ENCODE data around the gene MESP2. TPM values are rescaled to one million over a fixed set of nuclear protein-coding genes. Genes with fewer than 3 reads are reported as not detected.

MESP2 gene, protein sequence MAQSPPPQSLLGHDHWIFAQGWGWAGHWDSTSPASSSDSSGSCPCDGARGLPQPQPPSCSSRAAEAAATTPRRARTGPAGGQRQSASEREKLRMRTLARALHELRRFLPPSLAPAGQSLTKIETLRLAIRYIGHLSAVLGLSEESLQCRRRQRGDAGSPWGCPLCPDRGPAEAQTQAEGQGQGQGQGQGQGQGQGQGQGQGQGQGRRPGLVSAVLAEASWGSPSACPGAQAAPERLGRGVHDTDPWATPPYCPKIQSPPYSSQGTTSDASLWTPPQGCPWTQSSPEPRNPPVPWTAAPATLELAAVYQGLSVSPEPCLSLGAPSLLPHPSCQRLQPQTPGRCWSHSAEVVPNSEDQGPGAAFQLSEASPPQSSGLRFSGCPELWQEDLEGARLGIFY
- 0.51 TPM for total RNA-seq
- long read RNA-seq: 0 reads

DNA sequence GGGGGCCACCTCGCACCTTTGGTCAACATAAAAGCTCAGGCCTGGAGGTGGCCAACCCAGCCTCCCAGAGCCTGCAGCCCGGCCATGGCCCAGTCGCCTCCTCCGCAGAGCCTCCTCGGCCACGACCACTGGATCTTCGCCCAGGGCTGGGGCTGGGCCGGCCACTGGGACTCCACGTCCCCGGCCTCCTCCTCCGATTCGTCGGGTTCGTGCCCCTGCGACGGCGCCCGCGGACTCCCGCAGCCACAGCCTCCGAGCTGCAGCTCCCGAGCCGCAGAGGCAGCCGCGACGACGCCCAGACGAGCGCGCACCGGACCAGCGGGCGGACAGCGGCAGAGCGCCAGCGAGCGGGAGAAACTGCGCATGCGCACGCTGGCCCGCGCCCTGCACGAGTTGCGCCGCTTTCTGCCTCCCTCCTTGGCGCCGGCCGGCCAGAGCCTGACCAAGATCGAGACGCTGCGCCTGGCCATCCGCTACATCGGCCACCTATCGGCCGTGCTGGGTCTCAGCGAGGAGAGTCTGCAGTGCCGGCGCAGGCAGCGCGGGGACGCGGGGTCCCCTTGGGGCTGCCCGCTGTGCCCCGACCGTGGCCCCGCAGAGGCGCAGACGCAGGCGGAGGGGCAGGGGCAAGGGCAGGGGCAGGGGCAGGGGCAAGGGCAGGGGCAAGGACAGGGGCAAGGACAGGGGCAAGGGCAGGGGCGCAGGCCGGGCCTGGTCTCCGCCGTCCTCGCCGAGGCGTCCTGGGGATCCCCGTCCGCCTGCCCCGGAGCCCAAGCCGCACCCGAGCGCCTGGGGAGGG is at the start of gene MESP2:
Gene MESP2, plus strand, starts transcription at position 59 of the 799 bp plus-strand sequence. Its CDS starts 26 bp downstream, at position 85.
- DNase-seq (ENCODE audit: missing footprints) (peak; percentile 94), ATAC-seq (peak; percentile 95)
- intact Hi-C loops (cut with DNase I): no loop called here

DNA sequence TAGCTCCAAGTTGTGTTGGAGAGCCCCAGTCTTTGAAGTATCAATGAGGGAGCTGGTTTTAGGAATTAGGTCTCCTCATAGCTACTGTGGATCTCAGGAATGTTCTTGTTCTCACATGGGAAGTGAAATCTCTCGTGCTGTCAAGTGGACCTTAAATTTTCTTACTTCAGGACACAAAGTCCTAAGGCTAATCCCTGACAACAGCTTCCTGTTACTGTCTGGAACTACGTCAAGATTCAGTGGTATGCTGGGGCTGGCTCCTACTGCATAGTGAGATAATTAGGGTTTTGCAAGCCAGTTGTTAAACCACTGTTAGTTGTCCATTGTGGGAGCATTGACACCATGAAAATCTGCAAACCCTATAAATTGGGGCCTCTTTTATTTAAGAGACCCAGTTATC is 47.9 kb upstream of the MESP2 start:
- peak; percentile 60 for ATAC-seq
- no peak for DNase-seq (ENCODE audit: missing footprints)
- intact Hi-C loops (cut with DNase I): no loop called here

DNA sequence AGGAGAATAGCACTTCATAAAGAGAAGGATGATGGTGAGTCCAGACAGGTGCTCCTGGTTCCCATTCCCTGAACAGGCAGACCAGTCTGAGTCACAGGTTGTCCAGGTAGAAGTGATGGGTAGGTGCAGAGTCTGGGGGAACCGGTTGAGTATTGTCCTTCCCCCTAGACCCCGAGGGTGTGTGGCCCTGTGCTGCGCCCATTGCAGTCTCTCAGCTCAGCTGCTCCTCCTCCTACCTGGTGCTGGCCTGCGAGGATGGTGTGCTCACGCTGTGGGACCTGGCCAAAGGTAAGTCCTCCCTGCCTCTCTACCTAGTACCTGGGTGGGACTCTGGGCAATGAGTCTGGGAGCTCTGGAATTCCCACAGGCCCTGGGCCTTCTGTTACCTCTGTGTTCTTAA is 44.9 kb upstream of the MESP2 start:
- DNase-seq (ENCODE audit: missing footprints) (no peak), ATAC-seq (no peak)
- intact Hi-C loops (cut with DNase I): no loop called here

DNA sequence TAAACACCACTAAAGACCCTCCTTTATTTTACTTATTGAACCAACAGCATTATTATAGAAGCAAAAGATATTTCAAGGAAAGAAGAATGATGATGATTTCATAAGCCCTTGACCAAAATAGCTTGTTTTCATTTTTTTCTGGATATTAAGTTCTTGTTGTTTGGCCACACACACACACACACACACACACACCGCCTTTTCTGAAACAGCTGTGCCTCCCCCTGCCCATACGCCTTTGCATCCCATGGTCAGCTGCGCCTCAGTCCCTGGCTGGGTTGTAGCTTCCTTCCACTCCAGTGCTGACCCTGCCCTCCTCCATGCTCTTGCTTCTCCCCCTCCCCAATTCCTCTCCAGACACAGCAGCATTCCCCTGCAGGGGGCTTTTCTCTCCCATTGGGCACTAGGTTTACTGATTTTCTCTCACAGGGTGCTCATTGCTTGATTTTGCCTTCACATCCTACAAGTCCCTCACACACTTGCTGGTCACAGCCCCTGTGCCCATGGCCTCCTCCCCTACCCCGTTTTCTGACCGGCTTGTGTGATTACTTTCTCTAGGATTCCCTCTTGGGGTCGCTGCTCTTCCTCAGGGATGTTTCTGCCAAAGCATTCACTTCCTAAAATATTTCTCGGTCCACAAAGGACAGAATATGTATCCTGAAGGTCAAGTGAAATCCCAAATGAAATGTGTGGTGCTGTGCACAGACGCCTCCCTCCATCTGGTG is 43.5 kb upstream of the MESP2 start:
- no peak for ATAC-seq
- DNase-seq (ENCODE audit: missing footprints): no peak
- intact Hi-C loops (cut with DNase I): no loop called here

DNA sequence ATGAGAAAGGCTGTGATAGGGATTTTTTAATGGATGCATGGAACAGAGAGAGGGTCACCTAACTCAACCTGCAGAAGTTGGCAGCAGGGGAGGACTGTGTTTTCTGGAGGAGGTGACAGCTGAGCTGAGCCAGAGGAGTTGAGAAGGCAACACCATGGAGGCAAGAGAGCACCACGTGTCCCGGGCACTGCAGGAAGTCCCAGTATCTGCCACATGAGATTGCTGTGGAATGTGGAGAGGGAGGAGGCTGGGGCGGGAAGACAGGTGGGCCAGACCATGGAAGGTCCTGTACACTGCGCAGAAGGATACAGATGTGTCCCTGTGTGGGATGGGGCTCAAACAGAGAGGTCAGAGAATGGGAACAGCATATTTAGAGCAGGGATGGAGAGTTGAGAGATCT is 40.4 kb upstream of the MESP2 start:
- no peak for DNase-seq (ENCODE audit: missing footprints)
- intact Hi-C loops (cut with DNase I): no loop called here
- ATAC-seq: no peak

DNA sequence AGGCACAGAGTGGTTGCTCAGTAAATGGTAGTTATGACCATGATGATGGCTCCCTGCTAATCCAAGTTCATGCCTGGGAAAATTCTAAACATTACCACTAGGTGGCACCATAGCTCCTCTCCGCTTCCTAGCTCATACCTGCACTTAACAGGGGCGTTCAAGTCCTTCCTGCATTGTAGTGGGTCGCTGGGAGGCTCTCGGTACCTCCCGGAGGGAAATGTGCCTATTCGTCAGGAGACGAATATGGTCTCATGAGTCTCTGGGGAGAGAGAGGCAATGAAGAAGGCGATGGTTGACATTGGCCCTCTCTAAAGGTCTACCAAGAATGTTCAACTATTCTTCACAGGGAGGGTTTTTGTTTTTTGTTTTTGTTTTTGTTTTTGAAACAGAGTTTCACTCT is 36.0 kb upstream of the MESP2 start:
- intact Hi-C loops (cut with DNase I): loop anchor here (2.0 kb wide), 1 partner anchor 135 kb away; no protein-coding TSS in a partner anchor
- no peak for DNase-seq (ENCODE audit: missing footprints)
- peak; percentile 84 for ATAC-seq

DNA sequence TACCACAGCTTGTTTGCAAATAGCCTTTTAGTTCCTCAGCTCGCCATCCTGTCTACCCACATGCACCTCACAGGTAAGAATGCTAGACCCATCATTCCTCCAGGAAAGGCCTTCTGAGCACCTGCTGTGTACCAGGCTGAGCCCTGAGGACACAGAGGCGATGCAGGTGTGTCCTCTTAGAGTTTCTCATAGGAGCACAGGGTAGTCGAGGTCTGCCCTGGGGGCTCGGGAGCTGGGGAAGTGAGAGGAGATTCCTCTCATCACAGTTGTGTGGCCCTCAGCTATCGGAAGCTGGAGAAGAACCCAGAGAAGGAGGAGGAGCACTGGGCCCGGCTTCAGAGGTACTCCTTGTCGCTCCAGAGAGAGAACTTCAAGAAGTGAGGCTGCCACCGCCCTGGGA is 33.1 kb upstream of the MESP2 start:
- intact Hi-C loops (cut with DNase I): no loop called here
- no peak for ATAC-seq
- no peak for DNase-seq (ENCODE audit: missing footprints)

DNA sequence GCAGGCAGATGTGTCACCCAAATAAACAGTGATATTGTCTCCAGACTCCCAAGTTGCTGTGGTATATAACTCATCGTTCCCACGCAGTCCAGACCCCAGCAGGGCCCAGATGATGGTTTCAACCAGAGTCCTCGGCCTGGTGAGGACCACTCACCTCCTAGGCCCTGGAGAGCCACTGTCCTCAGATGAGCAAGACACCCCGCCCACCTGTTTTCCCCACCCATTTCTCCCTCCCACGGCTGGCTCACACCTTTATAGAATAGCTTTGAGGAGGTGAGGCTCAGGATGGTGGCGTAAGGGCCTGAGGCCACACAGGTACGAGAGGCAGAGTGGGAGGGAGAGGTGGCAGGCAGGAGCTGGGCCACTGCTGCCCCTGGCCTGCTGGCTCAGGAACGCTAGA is 32.5 kb upstream of the MESP2 start:
- no peak for ATAC-seq
- intact Hi-C loops (cut with DNase I): no loop called here
- DNase-seq (ENCODE audit: missing footprints): no peak

DNA sequence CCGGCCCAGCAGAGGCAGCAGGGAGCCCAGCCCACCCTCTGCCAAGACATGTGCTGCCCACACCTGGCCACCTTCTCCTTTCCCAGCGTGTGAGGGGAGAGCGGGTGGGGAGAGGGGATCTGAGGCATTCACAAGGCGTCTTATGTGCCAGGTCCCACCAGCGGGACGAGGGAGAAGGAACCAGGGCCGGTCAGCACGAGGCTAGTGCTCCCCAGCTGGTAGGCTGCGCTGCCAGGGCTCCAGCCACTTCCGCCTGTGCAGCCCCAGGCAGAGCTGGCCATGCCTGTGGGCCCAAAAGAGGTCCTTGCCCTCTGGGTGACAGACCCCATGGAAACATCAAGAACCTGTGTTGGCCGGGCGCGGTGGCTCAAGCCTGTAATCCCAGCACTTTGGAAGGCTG is 31.0 kb upstream of the MESP2 start:
- no peak for ATAC-seq
- DNase-seq (ENCODE audit: missing footprints): no peak
- intact Hi-C loops (cut with DNase I): no loop called here

DNA sequence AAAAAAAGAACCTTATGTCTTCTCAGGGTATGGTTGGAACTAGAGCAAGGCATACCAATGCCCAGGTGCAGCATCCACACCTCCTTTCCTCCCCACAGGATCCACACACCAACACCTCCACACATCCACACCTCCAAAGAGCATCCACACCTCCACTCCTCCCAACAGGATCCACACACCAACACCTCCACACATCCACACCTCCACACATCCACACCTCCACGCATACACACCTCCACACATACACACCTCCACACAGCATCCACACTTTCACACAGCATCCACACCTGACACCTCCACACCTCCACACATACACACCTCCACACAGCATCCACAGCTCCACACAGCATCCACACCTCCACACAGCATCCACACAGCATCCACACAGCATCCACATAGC is 30.4 kb upstream of the MESP2 start:
- DNase-seq (ENCODE audit: missing footprints) (no peak), ATAC-seq (no peak)
- intact Hi-C loops (cut with DNase I): no loop called here

DNA sequence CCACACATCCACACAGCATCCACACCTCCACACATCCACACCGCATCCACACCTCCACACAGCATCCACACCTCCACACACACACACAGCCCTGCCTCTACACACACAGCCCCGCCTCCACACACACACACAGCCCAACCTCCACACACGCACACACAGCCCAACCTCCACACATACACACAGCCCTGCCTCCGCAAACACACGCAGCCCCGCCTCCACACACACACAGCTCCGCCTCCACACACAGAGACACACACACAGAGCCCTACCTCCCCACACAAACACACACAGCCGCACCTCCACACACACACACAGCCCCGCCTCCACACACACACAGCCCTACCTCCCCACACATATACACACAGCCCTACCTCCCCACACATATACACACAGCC is 29.7 kb upstream of the MESP2 start:
- ATAC-seq (no peak), DNase-seq (ENCODE audit: missing footprints) (no peak)
- intact Hi-C loops (cut with DNase I): no loop called here

DNA sequence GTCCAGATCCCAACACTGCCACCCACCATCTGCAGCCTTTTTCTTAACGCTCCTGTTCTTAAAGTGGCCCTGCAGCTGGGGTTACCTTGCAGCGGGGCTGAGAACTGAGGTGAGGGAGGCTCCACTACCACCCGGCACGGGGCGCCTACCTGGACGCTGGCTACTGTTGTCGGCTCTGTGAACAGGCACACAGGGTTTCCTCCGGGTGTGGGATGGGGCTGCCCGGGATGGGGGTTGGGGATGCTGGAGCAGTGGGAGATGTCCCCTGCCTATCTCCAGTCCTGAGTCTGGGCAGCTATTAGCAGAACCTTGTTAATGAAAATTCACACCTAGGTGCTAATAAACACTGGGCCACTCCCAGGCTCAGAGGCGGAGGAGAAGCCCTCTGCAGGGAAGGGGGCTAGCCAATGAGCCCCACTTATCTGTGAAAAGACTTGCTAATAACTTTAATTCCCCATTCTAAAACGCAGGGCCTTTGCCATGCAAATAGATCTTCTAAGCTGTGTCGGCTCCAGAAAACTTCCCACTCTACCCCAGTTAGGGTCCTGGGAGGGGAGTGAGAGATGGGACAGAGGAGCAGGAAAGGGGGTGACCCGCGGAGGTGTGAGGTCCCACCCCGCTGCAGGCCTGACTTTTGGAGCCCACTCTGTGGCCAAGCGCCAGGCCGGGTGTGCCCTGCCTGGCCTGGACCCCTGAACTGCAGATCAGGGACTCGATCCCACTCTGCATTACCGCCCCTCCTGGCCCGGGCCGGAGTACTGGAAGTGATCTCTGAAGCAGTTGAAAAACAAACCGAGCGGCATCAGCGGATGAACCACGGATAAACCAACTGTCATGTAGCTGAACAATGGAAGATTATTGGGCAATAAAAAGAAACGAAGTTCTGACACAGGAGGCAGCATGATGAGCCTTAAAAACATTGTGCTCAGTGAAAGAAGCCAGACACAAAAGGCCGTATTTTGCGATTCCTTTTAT is 28.1 kb upstream of the MESP2 start:
- no peak for ATAC-seq
- intact Hi-C loops (cut with DNase I): no loop called here
- no peak for DNase-seq (ENCODE audit: missing footprints)

DNA sequence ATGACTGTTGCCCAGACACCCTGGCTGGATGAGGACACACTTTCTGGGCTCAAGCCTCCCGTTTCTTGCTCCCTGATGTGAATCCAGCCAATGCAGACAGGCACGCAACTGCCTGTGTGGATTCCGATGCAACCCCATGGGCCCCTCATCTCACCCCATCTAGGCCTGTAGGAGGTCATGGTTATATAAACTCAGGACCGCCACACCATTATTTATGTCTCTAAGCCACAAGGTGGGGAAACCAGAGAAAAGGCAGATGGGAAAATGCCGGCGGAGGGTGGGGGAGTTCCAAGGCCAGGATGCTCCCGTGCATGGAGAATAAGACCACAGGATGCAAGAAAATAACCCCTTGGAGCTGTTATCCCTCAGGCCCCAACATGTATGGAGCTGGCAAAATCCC is 27.1 kb upstream of the MESP2 start:
- intact Hi-C loops (cut with DNase I): no loop called here
- ATAC-seq (no peak), DNase-seq (ENCODE audit: missing footprints) (no peak)

DNA sequence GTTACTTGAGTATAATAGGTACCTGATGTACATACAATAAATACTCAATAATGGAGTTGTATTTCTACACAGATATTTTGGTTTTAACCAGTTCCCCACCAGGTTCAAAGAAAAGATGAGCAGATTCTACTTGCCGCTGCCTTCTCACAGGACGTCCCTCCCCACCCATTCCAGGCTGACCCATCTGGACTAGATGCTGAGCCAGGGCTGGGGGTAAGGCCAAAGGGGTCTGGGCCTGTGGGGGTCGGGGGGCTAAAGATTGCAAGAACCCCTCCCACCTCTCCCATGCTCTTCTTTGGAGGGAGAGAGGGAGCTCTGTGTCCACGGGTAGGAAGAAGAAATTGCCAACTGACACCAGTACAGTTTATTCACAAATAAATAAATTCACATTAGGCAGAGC is 26.6 kb upstream of the MESP2 start:
- ATAC-seq (no peak), DNase-seq (ENCODE audit: missing footprints) (no peak)
- intact Hi-C loops (cut with DNase I): no loop called here

DNA sequence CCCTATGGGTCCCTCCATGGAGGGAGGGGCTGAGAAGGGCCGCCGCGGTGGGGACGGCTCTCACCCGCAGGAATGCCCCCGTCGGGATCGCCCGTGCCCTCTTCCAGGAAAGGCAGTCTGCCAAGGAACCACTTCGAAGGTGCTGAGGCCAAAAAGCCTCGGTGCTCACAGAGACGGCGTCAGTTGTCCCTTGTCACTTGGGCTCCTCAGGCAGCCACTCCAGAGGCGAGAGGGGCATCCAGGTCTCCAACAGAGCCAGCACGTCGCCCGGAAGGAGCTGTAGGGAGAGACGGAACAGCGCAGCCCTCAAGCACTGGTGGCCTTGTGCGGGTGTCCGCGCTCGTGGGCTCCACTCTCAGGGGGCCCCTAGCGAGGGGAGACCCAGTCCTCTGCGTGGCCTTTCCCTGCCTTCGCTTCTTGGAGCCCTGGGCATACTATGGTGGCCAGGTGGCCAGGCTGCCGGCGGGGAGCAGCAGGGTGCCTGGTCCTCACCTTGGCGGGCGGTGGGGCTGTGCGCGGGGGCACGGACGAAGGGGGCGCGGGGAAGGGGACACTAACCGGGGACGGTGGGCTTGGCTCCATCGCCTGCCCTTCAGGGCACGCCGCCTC is 26.1 kb upstream of the MESP2 start:
- ATAC-seq: peak; percentile 9
- intact Hi-C loops (cut with DNase I): loop anchor here (2.0 to 5.0 kb wide), 2 partner anchors 77 to 103 kb away; no protein-coding TSS in a partner anchor
- no peak for DNase-seq (ENCODE audit: missing footprints)

DNA sequence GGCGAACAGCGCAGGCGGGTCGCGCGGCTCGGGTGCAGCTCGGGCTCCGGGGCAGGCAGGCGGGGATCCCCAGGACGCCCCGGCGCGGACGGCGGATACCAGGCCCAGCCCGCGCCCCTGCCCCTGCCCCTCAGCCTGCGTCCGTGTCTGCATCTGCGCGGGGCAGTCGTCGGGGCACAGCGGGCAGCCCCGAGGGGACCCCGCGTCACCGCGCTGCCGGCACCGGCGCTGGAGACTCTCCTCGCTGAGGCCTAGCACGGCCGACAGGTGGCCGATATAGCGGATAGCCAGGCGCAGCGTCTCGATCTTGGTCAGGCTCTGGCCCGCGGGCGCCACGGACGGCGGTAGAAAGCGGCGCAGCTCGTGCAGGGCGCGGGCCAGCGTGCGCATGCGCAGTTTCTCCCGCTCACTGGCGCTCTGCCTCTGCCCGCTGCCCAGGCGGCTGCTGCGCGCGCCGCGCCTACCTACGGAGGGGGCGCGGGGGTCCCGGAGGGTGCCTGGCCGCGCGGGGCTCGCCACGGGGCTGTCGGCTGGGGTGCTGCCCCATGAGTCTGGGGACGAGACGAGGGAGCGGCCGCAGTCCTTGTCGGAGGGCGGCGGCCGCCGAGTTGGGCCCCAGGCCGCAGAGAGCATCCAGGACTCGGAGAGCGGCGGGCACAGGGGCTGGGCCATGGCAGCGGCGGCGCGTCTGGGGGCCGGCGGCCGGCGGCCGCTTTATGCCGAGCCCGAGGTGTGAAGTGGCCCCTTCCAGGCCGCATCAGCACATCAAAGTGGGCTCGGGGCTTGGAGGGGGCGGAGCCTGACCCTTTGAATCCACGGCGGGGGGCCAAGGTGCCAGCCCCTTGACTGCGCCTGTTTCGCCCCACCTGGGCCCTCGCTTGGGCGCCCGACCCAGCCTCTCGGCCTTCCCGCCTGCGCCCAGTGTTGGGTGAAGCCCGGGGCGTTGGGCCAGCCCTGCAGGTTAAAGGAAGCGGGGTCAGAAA is 25.3 kb upstream of the MESP2 start, which contains the start of gene MESP1:
Gene MESP1, minus strand, starts transcription at position 690 of the 983 bp plus-strand sequence. Its CDS starts 18 bp downstream, at position 672.
- peak; percentile 98 for DNase-seq (ENCODE audit: missing footprints)
- intact Hi-C loops (cut with DNase I): loop anchor here (2.0 to 5.0 kb wide), 2 partner anchors 76 to 104 kb away; no protein-coding TSS in a partner anchor
- ATAC-seq: peak; percentile 95
